Measurements from ENCODE around the gene CALHM3.

GRCh38 chr10:103523683-103524082 is 44.6 kb upstream of the CALHM3 start:
- TF ChIP-seq, protein P1, sequence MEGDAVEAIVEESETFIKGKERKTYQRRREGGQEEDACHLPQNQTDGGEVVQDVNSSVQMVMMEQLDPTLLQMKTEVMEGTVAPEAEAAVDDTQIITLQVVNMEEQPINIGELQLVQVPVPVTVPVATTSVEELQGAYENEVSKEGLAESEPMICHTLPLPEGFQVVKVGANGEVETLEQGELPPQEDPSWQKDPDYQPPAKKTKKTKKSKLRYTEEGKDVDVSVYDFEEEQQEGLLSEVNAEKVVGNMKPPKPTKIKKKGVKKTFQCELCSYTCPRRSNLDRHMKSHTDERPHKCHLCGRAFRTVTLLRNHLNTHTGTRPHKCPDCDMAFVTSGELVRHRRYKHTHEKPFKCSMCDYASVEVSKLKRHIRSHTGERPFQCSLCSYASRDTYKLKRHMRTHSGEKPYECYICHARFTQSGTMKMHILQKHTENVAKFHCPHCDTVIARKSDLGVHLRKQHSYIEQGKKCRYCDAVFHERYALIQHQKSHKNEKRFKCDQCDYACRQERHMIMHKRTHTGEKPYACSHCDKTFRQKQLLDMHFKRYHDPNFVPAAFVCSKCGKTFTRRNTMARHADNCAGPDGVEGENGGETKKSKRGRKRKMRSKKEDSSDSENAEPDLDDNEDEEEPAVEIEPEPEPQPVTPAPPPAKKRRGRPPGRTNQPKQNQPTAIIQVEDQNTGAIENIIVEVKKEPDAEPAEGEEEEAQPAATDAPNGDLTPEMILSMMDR (conservative IDR thresholded peaks at IDR 0.05; ENCODE audit: low read depth in 2 of 2) = no peak
- TF ChIP-seq EZH2 (IDR thresholded peaks at IDR 0.05; ENCODE audit: low read depth, unreplicated experiment) (no peak), POLR2AphosphoS5 (IDR thresholded peaks at IDR 0.05; ENCODE audit: low read depth) (no peak), REST (IDR thresholded peaks at IDR 0.05; ENCODE audit: unreplicated experiment) (no peak), EZH2phosphoT487 (IDR thresholded peaks at IDR 0.05; ENCODE audit: unreplicated experiment) (no peak)

Measured in GM23338 (cell line).